Right lobe of liver (tissue), 6 donors: ENCODE results near the gene GNAI2. TPM values are rescaled to one million over a fixed set of nuclear protein-coding genes. Genes with fewer than 3 reads are reported as not detected.

ENCODE experiments used
- ATAC-seq, 4 donors: fragments of 200-7000 bp; cut with Tn5 transposase; one replicate each; pipeline ENCODE4 v1.9.1; 2020; ENCODE audit warnings: mild to moderate bottlenecking in 4 of 4, moderate library complexity in 4 of 4
- DNase-seq, 3 donors: peaks; one replicate each; pipeline ENCODE4 v3.0.0-alpha.2; 2020
- H3K27ac ChIP-seq, 3 donors: fragments of 200-600 bp; one replicate each; pipeline ENCODE4 v1.8.0; 2022
- H3K27me3 ChIP-seq, 2 donors: fragments of 200-600 bp; one replicate each; pipeline ENCODE4 v1.8.0; 2022
- H3K36me3 ChIP-seq, 4 donors: fragments of 200-600 bp; sonication (generic) in 1 of 4; one replicate each; pipeline versions ENCODE4 v1.5.1 to v1.8.0; 2017 to 2022; ENCODE audit warnings: control low read depth in 1 of 4
- H3K4me1 ChIP-seq, 4 donors: fragments of 200-600 bp; sonication (generic) in 1 of 4; one replicate each; pipeline versions ENCODE4 v1.5.1 to v1.8.0; 2017 to 2022; ENCODE audit warnings: control low read depth in 1 of 4
- H3K4me3 ChIP-seq, 3 donors: fragments of 200-600 bp; one replicate each; pipeline ENCODE4 v1.8.0; 2022
- H3K9me3 ChIP-seq, 4 donors: fragments of 200-600 bp; sonication (generic) in 1 of 4; one replicate each; pipeline versions ENCODE4 v1.5.1 to v1.8.0; 2017 to 2022; ENCODE audit warnings: control low read depth in 1 of 4
- POLR2A ChIP-seq: fragments of 450-650 bp; IDR thresholded peaks from one replicate; pipeline ENCODE4 v1.6.1; 2017; ENCODE audit warnings: antibody characterized with exemption, mild to moderate bottlenecking
- WGBS: methylation state at CpG from one replicate; pipeline ENCODE4 v1.1.6; 2018; ENCODE audit warnings: low coverage, low lambda C conversion rate; ENCODE audit not compliant: insufficient coverage; ENCODE audit errors: missing lambda C conversion rate; 5-methylcytosine and 5-hydroxymethylcytosine counted together
- intact Hi-C, 2 donors: fragments of 100-400 bp; cut with DNase I; formaldehyde crosslinking; loops; one replicate each; pipeline versions ENCODE4 v1.11.2 to v1.14.1; 2022
- long read RNA-seq: library from polyadenylated mRNA; unstranded; transcript quantifications from one replicate; pipeline ENCODE4 v2.0.0, GENCODE V29; 2019
- total RNA-seq, 6 experiments: library from RNA; depleted of rRNA in 2 of 6; stranded (reverse); fragments of >200 nt in 2 of 6; fragmentation: NEBNext Ultra II Directional in 3 of 6; extraction: Animal tissue kit (Norgen Biotek cat#: 25700) in 3 of 6; gene quantifications; one replicate each; pipeline versions ENCODE4 v1.1.0 to v1.2.4, GENCODE V29; 2016 to 2023
- TF ChIP-seq, protein P1 (sequence below), 4 donors: fragments of 200-600 bp in 3 of 4; fragments of 450-650 bp in 1 of 4; IDR thresholded peaks; one replicate each; pipeline versions ENCODE4 v1.5.1 to v1.8.0; 2016 to 2022; ENCODE audit warnings: antibody characterized with exemption in 4 of 4, mild to moderate bottlenecking in 2 of 4
- donor health status: DM: no; HTN: yes; CAD: no.
- donor health status: DM: no; HTN: no; CAD: no.
- donor health status: DM: no; HTN: no; CAD: no.
- donor health status: DM: no; HTN: yes; CAD: no.
- donor health status: DM: no; HTN: yes; CAD: no.

Gene GNAI2
- 100 to 1,000 TPM in 2 of 6 experiments, 10 to 100 TPM in 4; 73.3 to 125 (median 98.7) TPM for total RNA-seq
- long read RNA-seq, partial matches to known transcripts, result 4 of 4 reads
- long read RNA-seq, other reads (novel, unspliced or antisense), result 0 of 4 reads

DNA sequence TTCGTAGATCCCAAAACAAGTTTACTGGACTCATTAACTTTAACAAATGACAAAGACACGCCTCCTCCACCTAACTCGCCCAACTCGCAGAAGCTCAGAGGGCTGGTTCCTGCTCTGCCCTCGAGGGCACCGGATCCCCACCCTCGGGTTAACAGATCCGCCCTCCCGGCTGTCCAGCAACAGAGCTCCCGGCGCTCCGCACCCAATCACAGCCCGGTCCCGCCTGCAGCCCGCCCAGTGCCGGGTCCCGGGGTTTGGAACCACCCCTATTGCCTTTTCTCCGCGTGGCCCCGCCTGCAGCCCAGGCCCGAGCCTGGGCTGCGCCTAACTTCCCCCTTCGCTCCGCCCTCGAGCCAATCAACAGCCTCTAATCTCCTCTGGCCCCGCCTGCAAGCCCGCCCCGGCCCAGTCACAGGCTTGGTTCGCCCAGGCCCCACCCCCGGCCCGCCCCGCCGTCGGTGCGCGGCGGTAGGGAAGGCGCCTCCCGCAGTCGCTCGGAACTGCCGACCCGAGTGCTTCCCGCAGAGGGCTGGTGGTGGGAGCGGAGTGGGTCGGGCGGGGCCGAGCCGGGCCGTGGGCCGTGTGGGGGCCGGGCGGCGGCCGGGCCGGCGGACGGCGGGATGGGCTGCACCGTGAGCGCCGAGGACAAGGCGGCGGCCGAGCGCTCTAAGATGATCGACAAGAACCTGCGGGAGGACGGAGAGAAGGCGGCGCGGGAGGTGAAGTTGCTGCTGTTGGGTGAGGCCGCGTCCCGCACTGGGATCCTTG is at the start of gene GNAI2:
TSS of gene GNAI2 (plus strand) at position 489 of the 768 bp plus-strand sequence. CDS start at position 621, 132 bp downstream.
- Histone ChIP-seq H3K4me3 (peak within 1 kb of the TSS; percentile 77 to 95 (median 94)), H3K36me3 (peaks cover 0 to 9% (median 0%) of the 10 kb centered on the region in 4 donors), H3K9me3 (no peaks in the 10 kb centered on the region), H3K27ac (peak within 1 kb of the TSS; percentile 87 to 94 (median 93)), H3K27me3 (no peaks in the 10 kb centered on the region), H3K4me1 (peaks cover 0 to 40% (median 19%) of the 10 kb centered on the region in 4 donors)
- peak; percentile 100 for DNase-seq
- intact Hi-C loops, result no loop called here
- peak; percentile 99 for TF ChIP-seq POLR2A
- TF ChIP-seq, protein P1, sequence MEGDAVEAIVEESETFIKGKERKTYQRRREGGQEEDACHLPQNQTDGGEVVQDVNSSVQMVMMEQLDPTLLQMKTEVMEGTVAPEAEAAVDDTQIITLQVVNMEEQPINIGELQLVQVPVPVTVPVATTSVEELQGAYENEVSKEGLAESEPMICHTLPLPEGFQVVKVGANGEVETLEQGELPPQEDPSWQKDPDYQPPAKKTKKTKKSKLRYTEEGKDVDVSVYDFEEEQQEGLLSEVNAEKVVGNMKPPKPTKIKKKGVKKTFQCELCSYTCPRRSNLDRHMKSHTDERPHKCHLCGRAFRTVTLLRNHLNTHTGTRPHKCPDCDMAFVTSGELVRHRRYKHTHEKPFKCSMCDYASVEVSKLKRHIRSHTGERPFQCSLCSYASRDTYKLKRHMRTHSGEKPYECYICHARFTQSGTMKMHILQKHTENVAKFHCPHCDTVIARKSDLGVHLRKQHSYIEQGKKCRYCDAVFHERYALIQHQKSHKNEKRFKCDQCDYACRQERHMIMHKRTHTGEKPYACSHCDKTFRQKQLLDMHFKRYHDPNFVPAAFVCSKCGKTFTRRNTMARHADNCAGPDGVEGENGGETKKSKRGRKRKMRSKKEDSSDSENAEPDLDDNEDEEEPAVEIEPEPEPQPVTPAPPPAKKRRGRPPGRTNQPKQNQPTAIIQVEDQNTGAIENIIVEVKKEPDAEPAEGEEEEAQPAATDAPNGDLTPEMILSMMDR (IDR thresholded peaks at IDR 0.05), result no peak
- 0% methylated on average over 21 of the region's 75 CpGs for WGBS
- ATAC-seq, result peak; percentile 83 to 92 (median 86)

DNA sequence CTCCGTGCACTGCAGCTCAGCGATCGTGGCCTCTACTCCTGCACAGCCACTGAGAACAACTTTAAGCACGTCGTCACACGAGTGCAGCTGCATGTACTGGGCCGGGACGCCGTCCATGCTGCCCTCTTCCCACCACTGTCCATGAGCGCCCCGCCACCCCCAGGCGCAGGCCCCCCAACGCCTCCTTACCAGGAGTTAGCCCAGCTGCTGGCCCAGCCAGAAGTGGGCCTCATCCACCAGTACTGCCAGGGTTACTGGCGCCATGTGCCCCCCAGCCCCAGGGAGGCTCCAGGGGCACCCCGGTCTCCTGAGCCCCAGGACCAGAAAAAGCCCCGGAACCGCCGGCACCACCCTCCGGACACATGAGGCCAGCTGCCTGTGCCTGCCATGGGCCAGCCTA is 48.3 kb upstream of the GNAI2 start:
- Histone ChIP-seq H3K36me3 (no peaks in the 10 kb centered on the region), H3K9me3 (no peaks in the 10 kb centered on the region), H3K27me3 (no peaks in the 10 kb centered on the region), H3K4me3 (no peak overlapping the region), H3K27ac (no peak overlapping the region), H3K4me1 (peaks cover 0 to 19% (median 3%) of the 10 kb centered on the region in 4 donors)
- TF ChIP-seq POLR2A, result no peak
- TF ChIP-seq, protein P1 (IDR thresholded peaks at IDR 0.05), result no peak
- intact Hi-C loops, result loop anchor here (2.0 kb wide), 2 partner anchors 65 to 67 kb away; no protein-coding TSS in a partner anchor
- 80% methylated on average over 1 of the region's 19 CpGs for WGBS
- DNase-seq (no peak), ATAC-seq (no peak)

DNA sequence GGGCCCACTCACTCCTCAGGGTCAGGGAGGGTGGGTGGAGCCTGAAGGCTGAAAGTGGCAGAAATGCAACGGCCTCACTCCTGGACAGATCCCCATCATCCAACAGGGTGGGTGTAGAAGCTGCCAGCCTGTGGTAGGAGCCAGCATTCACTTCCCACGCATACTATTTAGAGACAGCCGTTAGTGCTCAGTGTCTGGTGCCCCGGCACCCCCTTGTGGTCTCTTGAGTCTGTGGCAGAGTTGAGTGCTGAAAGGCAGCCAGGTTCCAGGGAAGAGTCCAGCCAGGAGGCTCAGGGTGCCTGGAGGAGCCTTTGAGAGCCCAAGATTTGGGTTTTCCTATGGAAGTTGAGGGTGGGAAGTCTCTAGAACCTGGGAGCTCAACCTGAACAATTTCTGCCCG is 46.7 kb upstream of the GNAI2 start:
- DNase-seq (peak; percentile 73 to 82 (median 81)), ATAC-seq (peak; percentile 70 to 82 (median 80))
- no peak overlapping the region for H3K27ac ChIP-seq
- TF ChIP-seq, protein P1 (IDR thresholded peaks at IDR 0.05), result peak; percentile 80 to 86 (median 82)
- TF ChIP-seq POLR2A, result no peak
- 20% methylated on average over 4 of the region's 5 CpGs for WGBS
- intact Hi-C loops, result loop anchor here (2.0 kb wide), 2 partner anchors 66 to 68 kb away; no protein-coding TSS in a partner anchor
- no peak overlapping the region for H3K4me3 ChIP-seq
- H3K4me1 ChIP-seq, result peaks cover 0 to 29% (median 5%) of the 10 kb centered on the region in 4 donors
- no peaks in the 10 kb centered on the region for H3K36me3 ChIP-seq
- no peaks in the 10 kb centered on the region for H3K27me3 ChIP-seq
- no peaks in the 10 kb centered on the region for H3K9me3 ChIP-seq

DNA sequence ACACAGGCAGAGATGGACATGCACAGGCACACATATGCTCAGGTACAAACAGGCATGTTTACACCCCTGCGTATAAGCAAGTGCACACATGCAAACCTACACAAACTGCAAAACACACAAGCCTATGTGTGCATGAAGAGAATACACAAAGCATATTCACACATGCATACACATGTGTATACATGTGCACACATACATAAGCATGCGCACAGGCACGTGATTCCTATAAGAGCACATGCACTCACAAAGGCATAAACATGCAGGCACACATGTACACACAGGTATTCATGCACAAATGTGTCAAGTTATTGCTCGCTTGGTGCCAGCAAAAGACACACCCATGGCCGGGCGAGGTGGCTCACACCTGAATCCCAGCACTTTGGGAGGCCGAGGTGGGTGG is 46.0 kb upstream of the GNAI2 start:
- 52% methylated on average over 5 of the region's 7 CpGs for WGBS
- ATAC-seq, result no peak
- Histone ChIP-seq H3K4me1 (peaks cover 0 to 29% (median 3%) of the 10 kb centered on the region in 4 donors), H3K27ac (no peak overlapping the region), H3K36me3 (no peaks in the 10 kb centered on the region), H3K27me3 (no peaks in the 10 kb centered on the region), H3K4me3 (no peak overlapping the region), H3K9me3 (no peaks in the 10 kb centered on the region)
- no peak for TF ChIP-seq POLR2A
- TF ChIP-seq, protein P1 (IDR thresholded peaks at IDR 0.05), result no peak
- DNase-seq, result no peak
- intact Hi-C loops, result loop anchor here (2.0 to 5.0 kb wide), 4 partner anchors 37 to 87 kb away; partner anchors contain the start of gene LSMEM2 (in 1 of the 2)
